NT2/D1 (cell line): ENCODE results near the gene NELFB.

Experiments
- YY1 ChIP-seq: IDR thresholded peaks from 2 replicates; pipeline ENCODE4 v1.6.1; 2011; ENCODE audit not compliant: insufficient read length, insufficient read depth
- ZNF274 ChIP-seq: IDR thresholded peaks from 2 replicates; pipeline ENCODE4 v1.6.1; 2011; ENCODE audit warnings: mild to moderate bottlenecking, low read depth, low read length

DNA sequence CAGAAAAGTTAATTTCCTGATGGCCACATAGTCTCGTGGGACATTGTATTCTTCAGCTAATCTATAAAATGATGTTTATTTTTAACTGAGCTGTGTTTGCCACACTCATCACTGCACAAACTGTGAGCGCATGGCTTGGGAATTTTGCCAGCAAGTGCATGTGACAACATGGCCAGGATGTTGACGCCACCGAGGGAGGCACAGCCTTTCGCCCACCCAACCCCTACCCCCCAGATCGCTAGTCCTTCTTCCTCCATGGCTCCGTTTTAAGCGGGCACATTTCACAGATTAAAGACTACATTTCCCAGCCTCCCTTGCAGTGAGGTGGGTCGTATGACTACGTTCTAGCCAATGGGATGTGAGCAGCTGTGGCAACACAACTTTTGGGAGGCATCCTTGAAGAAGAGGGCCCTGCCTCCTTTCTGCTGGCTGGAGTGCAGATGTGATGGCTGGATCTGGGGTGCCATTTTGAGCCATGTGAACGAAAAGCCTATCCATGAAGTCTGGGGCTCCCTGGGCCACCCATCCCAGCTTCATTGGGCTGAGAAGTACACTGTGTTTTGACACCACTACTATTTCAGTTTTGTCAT lies 39.1 kb downstream of the NELFB start:
- TF ChIP-seq ZNF274 (no peak), YY1 (no peak)
